ENCODE results near the gene CHST5. TPM values are rescaled to one million over a fixed set of nuclear protein-coding genes. Genes with fewer than 3 reads are reported as not detected.

CHST5 gene
- total RNA-seq = under 1 TPM in 1 of 5 donors, not detected in 4; 0.09 TPM
- not detected for total RNA-seq (2013)
- total RNA-seq = 0 to 0.18 (median 0) reads per million in 29 experiments

DNA sequence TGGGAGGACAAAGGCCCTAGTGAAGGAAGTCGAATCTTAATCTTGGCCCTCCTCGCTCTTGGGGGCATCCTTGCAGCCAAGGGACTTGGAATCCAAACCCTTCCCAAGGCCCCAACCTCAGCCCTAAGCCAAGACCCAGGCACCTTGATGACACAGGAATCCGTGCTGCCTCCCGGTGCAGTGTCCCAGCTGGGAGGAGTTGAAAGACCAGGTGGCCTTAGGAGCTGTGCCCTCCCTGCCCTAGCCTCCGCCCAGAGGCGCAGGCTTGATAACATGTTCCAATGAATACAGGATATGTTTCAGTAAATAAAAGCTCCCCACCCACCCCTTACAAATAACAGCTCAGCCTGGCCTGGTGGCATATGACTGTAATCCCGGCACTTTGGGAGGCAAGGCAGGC, at the start of gene CHST5:
TSS of gene CHST5 (minus strand) at position 208 of the 400 bp plus-strand sequence. CDS start 5,724 bp downstream, outside the sequence.
- ChIA-PET POLR2A (no interaction called here), CTCF (no interaction called here)

DNA sequence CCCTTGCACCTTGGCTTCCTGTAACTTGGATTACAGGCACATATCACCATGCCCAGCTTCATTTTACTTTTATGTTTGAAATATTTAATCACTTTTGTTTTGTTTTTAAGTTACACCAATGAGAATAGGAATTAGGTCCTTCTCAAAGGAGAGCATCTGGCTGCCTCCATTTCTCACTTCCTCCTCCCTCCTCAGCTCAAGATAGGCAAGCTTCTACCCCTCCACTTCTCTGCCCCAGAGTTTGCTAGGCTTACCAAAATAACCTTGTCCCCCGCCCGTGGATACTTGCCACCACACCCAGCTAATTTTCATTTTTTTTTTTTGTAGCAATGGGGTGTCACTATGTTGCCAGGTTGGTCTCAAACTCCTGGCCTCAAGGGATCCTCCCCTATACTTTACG, 48.2 kb upstream of the CHST5 start:
- Mint-ChIP-seq H3K4me1 (peaks cover 3 to 16% (median 5%) of the 10 kb centered on the region in 3 donors), H3K36me3 (peaks cover 8% of the 10 kb centered on the region), H3K27me3 (no peaks in the 10 kb centered on the region), H3K9me3 (no peaks in the 10 kb centered on the region), H3K27ac (peak overlapping the region; percentile 15 to 61), H3K4me3 (no peak overlapping the region)
- ATAC-seq (replicated peaks in 1 of 4) (no peak), DNase-seq (no peak)
- Histone ChIP-seq H3K4me3 (ENCODE audit: control insufficient read depth in 1 of 2, extremely low read depth in 1 of 2, low read length in 1 of 2) (no peak overlapping the region), H3K4me1 (ENCODE audit: control insufficient read depth in 1 of 2, extremely low read depth in 1 of 2, insufficient read depth in 2 of 2, low read length in 2 of 2) (no peaks in the 10 kb centered on the region), H3K27ac (ENCODE audit: low read length) (no peak overlapping the region), H3K27me3 (replicated peaks in 1 of 2; ENCODE audit: control insufficient read depth in 2 of 2, extremely low read depth in 1 of 2, insufficient read depth in 2 of 2, low read length in 1 of 2) (no peaks in the 10 kb centered on the region), H3K9me3 (no peaks in the 10 kb centered on the region), H3K36me3 (ENCODE audit: control insufficient read depth in 2 of 2, extremely low read depth in 1 of 2, insufficient read depth in 1 of 2, low read length in 1 of 2) (peaks cover 0 to 13% of the 10 kb centered on the region in 2 donors)
- ChIA-PET CTCF (no interaction called here), POLR2A (interaction anchor here in 1 of 2 donors (0.7 kb wide), 1 partner anchor 64 kb away, joined by 5 read pairs; no protein-coding TSS in a partner anchor)
- WGBS (ENCODE audit: insufficient coverage) = 100% methylated on average over 1 of the region's 3 CpGs

More for the DNA sequence above, at the start of gene CHST5:
- Mint-ChIP-seq H3K27ac (no peak within 1 kb of the TSS), H3K9me3 (no peaks in the 10 kb centered on the region), H3K27me3 (peaks cover 0 to 4% of the 10 kb centered on the region in 2 donors), H3K36me3 (no peaks in the 10 kb centered on the region), H3K4me1 (no peaks in the 10 kb centered on the region), H3K4me3 (no peak within 1 kb of the TSS)
- 75% methylated on average over 2 of the region's 7 CpGs for WGBS (ENCODE audit: insufficient coverage)
- Histone ChIP-seq H3K9me3 (no peaks in the 10 kb centered on the region), H3K27ac (ENCODE audit: low read length) (no peak within 1 kb of the TSS), H3K4me3 (ENCODE audit: control insufficient read depth in 1 of 2, extremely low read depth in 1 of 2, low read length in 1 of 2) (no peak within 1 kb of the TSS), H3K27me3 (replicated peaks in 1 of 2; ENCODE audit: control insufficient read depth in 2 of 2, extremely low read depth in 1 of 2, insufficient read depth in 2 of 2, low read length in 1 of 2) (peaks cover 0 to 6% of the 10 kb centered on the region in 2 experiments), H3K36me3 (ENCODE audit: control insufficient read depth in 2 of 2, extremely low read depth in 1 of 2, insufficient read depth in 1 of 2, low read length in 1 of 2) (no peaks in the 10 kb centered on the region), H3K4me1 (ENCODE audit: control insufficient read depth in 1 of 2, extremely low read depth in 1 of 2, insufficient read depth in 2 of 2, low read length in 2 of 2) (no peaks in the 10 kb centered on the region)
- ATAC-seq (replicated peaks in 1 of 4) = no peak
- no peak for DNase-seq

DNA sequence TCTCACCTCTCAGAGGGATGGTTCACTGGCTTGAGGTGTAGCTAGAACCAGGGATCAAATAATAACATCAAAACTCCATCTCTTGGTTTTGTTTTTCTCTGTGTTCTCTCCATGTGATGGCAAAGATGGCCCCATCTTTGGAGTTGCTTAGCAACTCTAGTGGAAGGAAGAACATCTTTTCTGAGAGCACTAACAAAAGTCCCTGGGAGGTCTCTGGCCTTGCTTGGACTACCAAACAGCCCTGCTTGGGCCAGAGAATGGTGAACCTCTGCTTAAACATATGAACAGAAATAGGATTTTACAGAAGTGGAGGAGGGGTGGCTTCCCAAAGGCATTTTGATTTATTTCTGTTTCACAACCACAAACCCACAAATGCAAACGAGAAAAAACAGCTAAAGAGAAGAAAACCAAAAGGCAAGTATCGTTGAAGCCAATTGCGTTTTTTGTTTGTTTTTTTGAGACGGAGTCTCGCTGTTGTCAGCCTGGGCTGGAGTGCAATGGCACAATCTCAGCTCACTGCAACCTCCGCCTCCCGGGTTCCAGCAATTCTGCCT, 43.5 kb upstream of the CHST5 start:
- no peaks in the 10 kb centered on the region for H3K4me1 ChIP-seq (ENCODE audit: control insufficient read depth in 1 of 2, extremely low read depth in 1 of 2, insufficient read depth in 2 of 2, low read length in 2 of 2)
- Mint-ChIP-seq H3K9me3 (no peaks in the 10 kb centered on the region), H3K27me3 (no peaks in the 10 kb centered on the region), H3K27ac (peak overlapping the region in 1 of 2 donors; percentile 3), H3K4me1 (peaks cover 3 to 20% (median 13%) of the 10 kb centered on the region in 3 donors), H3K4me3 (no peak overlapping the region), H3K36me3 (peaks cover 34% of the 10 kb centered on the region)
- H3K27ac ChIP-seq (ENCODE audit: low read length) = no peak overlapping the region
- no peak overlapping the region for H3K4me3 ChIP-seq (ENCODE audit: control insufficient read depth in 1 of 2, extremely low read depth in 1 of 2, low read length in 1 of 2)
- peaks cover 4 to 51% of the 10 kb centered on the region in 2 donors for H3K36me3 ChIP-seq (ENCODE audit: control insufficient read depth in 2 of 2, extremely low read depth in 1 of 2, insufficient read depth in 1 of 2, low read length in 1 of 2)
- no peak for DNase-seq
- no peaks in the 10 kb centered on the region for H3K9me3 ChIP-seq
- ChIA-PET POLR2A (interaction anchor here (0.5 to 1.0 kb wide), 4 partner anchors 15 to 26 kb away, joined by 3 to 5 read pairs (median 3); partner anchors contain the start of gene TMEM231 (in 1 of the 2)), CTCF (interaction anchor here in 1 of 2 donors (0.8 kb wide), 1 partner anchor 121 kb away, joined by 3 read pairs; no protein-coding TSS in a partner anchor)
- H3K27me3 ChIP-seq (replicated peaks in 1 of 2; ENCODE audit: control insufficient read depth in 2 of 2, extremely low read depth in 1 of 2, insufficient read depth in 2 of 2, low read length in 1 of 2) = no peaks in the 10 kb centered on the region
- WGBS (ENCODE audit: insufficient coverage) = 80% methylated on average over 6 of the region's 7 CpGs
- ATAC-seq (replicated peaks in 1 of 4) = no peak

DNA sequence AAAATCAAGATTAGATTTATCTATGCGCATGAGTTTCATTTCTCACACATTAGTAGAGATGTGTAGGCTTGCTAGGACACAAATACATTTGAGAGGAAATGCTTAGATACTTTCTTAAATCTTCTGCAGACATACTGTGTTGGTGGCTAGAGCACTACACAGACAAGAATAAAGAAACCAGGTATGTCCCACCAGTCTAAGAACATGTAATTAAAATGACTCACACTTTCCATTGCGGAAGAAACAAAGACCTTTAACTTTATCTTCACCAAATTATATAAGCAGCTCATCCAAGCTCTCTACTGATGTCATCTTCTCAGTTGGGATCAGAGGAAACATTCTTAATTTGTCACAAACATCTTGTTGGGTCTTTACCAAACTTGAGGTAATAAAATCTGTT, 42.8 kb upstream of the CHST5 start:
- ATAC-seq (replicated peaks in 1 of 4) = no peak
- ChIA-PET CTCF (interaction anchor here in 1 of 2 donors (0.8 kb wide), 1 partner anchor 121 kb away, joined by 3 read pairs; no protein-coding TSS in a partner anchor), POLR2A (interaction anchor here in 1 of 2 donors (0.7 kb wide), 1 partner anchor 23 kb away, joined by 3 read pairs; the partner anchor contains the start of gene TMEM231)
- Histone ChIP-seq H3K4me3 (ENCODE audit: control insufficient read depth in 1 of 2, extremely low read depth in 1 of 2, low read length in 1 of 2) (no peak overlapping the region), H3K9me3 (no peaks in the 10 kb centered on the region), H3K27ac (ENCODE audit: low read length) (no peak overlapping the region), H3K27me3 (replicated peaks in 1 of 2; ENCODE audit: control insufficient read depth in 2 of 2, extremely low read depth in 1 of 2, insufficient read depth in 2 of 2, low read length in 1 of 2) (no peaks in the 10 kb centered on the region), H3K4me1 (ENCODE audit: control insufficient read depth in 1 of 2, extremely low read depth in 1 of 2, insufficient read depth in 2 of 2, low read length in 2 of 2) (no peaks in the 10 kb centered on the region), H3K36me3 (ENCODE audit: control insufficient read depth in 2 of 2, extremely low read depth in 1 of 2, insufficient read depth in 1 of 2, low read length in 1 of 2) (peaks cover 10 to 57% of the 10 kb centered on the region in 2 donors)
- no CpG with 5 or more reads among the region's 2 CpGs for WGBS (ENCODE audit: insufficient coverage)
- no peak for DNase-seq
- H3K9me3 Mint-ChIP-seq = no peaks in the 10 kb centered on the region
- peak overlapping the region in 1 of 2 donors; percentile 31 for H3K27ac Mint-ChIP-seq
- H3K27me3 Mint-ChIP-seq = no peaks in the 10 kb centered on the region
- peaks cover 3 to 22% (median 17%) of the 10 kb centered on the region in 3 donors for H3K4me1 Mint-ChIP-seq
- no peak overlapping the region for H3K4me3 Mint-ChIP-seq
- H3K36me3 Mint-ChIP-seq = peaks cover 40% of the 10 kb centered on the region

DNA sequence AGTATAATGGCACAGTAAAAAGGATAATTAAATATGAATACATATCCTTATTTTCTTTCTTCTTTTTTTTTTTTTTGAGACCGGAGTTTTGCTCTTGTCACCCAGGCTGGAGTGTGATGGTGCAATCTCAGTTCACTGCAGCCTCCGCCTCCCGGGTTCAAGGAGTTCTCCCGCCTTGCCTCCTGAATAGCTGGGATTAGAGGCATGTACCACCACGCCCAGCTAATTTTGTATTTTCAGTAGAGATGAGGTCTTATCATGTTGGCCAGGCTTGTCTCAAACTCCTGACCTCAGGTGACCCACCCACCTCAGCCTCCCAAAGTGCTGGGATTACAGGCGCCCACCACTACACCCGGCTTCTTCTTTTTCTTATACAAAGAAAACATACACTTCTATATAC, 42.3 kb upstream of the CHST5 start:
- ATAC-seq (replicated peaks in 1 of 4) = no peak
- 94% methylated on average over 2 of the region's 7 CpGs for whole genome bisulfite sequencing (ENCODE audit: insufficient coverage)
- Histone ChIP-seq H3K4me1 (ENCODE audit: control insufficient read depth in 1 of 2, extremely low read depth in 1 of 2, insufficient read depth in 2 of 2, low read length in 2 of 2) (no peaks in the 10 kb centered on the region), H3K27me3 (replicated peaks in 1 of 2; ENCODE audit: control insufficient read depth in 2 of 2, extremely low read depth in 1 of 2, insufficient read depth in 2 of 2, low read length in 1 of 2) (no peaks in the 10 kb centered on the region), H3K9me3 (no peaks in the 10 kb centered on the region), H3K27ac (ENCODE audit: low read length) (no peak overlapping the region), H3K4me3 (ENCODE audit: control insufficient read depth in 1 of 2, extremely low read depth in 1 of 2, low read length in 1 of 2) (no peak overlapping the region), H3K36me3 (ENCODE audit: control insufficient read depth in 2 of 2, extremely low read depth in 1 of 2, insufficient read depth in 1 of 2, low read length in 1 of 2) (peaks cover 13 to 62% of the 10 kb centered on the region in 2 donors)
- CTCF ChIA-PET = interaction anchor here in 1 of 2 donors (0.8 kb wide), 1 partner anchor 120 kb away, joined by 3 read pairs; no protein-coding TSS in a partner anchor
- Mint-ChIP-seq H3K4me1 (peaks cover 7 to 26% (median 22%) of the 10 kb centered on the region in 3 donors), H3K36me3 (peaks cover 45% of the 10 kb centered on the region), H3K4me3 (no peak overlapping the region), H3K27ac (no peak overlapping the region), H3K9me3 (no peaks in the 10 kb centered on the region), H3K27me3 (no peaks in the 10 kb centered on the region)
- POLR2A ChIA-PET = no interaction called here
- DNase-seq = no peak

DNA sequence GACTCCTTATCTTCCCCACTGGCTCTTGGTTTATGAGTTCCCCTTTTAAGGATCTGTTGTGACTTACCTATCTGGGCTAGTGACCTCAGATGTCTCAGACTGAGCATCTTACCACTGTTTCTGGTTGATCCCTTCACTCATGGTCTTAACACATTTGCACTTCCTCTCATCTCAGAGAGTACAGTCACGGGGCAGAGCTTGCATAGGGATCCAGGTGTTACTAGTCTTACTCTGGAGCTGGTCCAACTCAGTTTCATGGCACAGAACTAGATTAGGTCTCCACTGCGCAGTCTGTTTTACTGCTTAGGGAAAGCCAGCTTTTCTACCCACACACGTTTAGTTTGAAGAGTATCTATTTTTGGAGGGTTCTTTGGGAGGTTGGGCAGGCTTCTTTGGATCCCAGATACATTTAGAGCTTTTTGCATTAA, 40.5 kb upstream of the CHST5 start:
- WGBS (ENCODE audit: insufficient coverage) = 40% methylated on average over 1 of the region's 3 CpGs
- DNase-seq (no peak), ATAC-seq (replicated peaks in 1 of 4) (no peak)
- no peak overlapping the region for H3K4me3 Mint-ChIP-seq
- H3K4me3 ChIP-seq (ENCODE audit: control insufficient read depth in 1 of 2, extremely low read depth in 1 of 2, low read length in 1 of 2) = no peak overlapping the region
- peak overlapping the region in 1 of 2 donors; percentile 19 for H3K27ac Mint-ChIP-seq
- H3K36me3 Mint-ChIP-seq = peaks cover 56% of the 10 kb centered on the region
- H3K27me3 Mint-ChIP-seq = no peaks in the 10 kb centered on the region
- peaks cover 0 to 6% of the 10 kb centered on the region in 2 experiments for H3K4me1 ChIP-seq (ENCODE audit: control insufficient read depth in 1 of 2, extremely low read depth in 1 of 2, insufficient read depth in 2 of 2, low read length in 2 of 2)
- POLR2A ChIA-PET = interaction anchor here in 1 of 2 donors (0.6 kb wide), 2 partner anchors 13 to 69 kb away, joined by 3 read pairs; no protein-coding TSS in a partner anchor
- H3K27me3 ChIP-seq (replicated peaks in 1 of 2; ENCODE audit: control insufficient read depth in 2 of 2, extremely low read depth in 1 of 2, insufficient read depth in 2 of 2, low read length in 1 of 2) = no peaks in the 10 kb centered on the region
- H3K9me3 Mint-ChIP-seq = no peaks in the 10 kb centered on the region
- CTCF ChIA-PET = no interaction called here
- peaks cover 13 to 38% (median 30%) of the 10 kb centered on the region in 3 donors for H3K4me1 Mint-ChIP-seq
- H3K27ac ChIP-seq (ENCODE audit: low read length) = no peak overlapping the region
- H3K36me3 ChIP-seq (ENCODE audit: control insufficient read depth in 2 of 2, extremely low read depth in 1 of 2, insufficient read depth in 1 of 2, low read length in 1 of 2) = peaks cover 13 to 77% of the 10 kb centered on the region in 2 donors
- H3K9me3 ChIP-seq = no peaks in the 10 kb centered on the region
